Bronchial epithelial cell (primary cell): ENCODE data around the gene JPT2. TPM values are rescaled to one million over a fixed set of nuclear protein-coding genes. Genes with fewer than 3 reads are reported as not detected.

ENCODE experiments used
- DNase-seq: peaks from one replicate; pipeline ENCODE4 v3.0.0-alpha.2; 2010; ENCODE audit warnings: low read depth
- FAIRE-seq: peaks from 2 replicates; lab custom pipeline; 2011; peaks lifted over from hg19 to GRCh38; lab: Jason Lieb, UNC
- H3K27me3 ChIP-seq: 2 replicates; pipeline ENCODE4 v1.5.1; 2011; ENCODE audit warnings: low read length; ENCODE audit not compliant: control insufficient read depth, insufficient read depth
- H3K36me3 ChIP-seq: 2 replicates; pipeline ENCODE4 v1.5.1; 2011; ENCODE audit warnings: low read length; ENCODE audit not compliant: control insufficient read depth, insufficient read depth
- H3K4me3 ChIP-seq: 2 replicates; pipeline ENCODE4 v1.5.1; 2011; ENCODE audit warnings: mild to moderate bottlenecking, low read depth, low read length, control low read depth
- CTCF ChIP-seq: IDR thresholded peaks from 2 replicates; pipeline ENCODE4 v1.5.1; 2011; ENCODE audit warnings: mild to moderate bottlenecking, moderate library complexity, low read length, control low read depth, inconsistent platforms; ENCODE audit not compliant: insufficient read depth, severe bottlenecking
- total RNA-seq: library from RNA; depleted of rRNA; stranded (reverse); fragments of >200 nt; gene quantifications from 2 replicates; pipeline ENCODE4 v1.2.1, GENCODE V29; 2014

JPT2 gene
- total RNA-seq, 1 donor from 2014 or later, result 59.2 TPM

- no peak for DNase-seq
- peaks cover 37% of the 10 kb centered on the region for H3K36me3 ChIP-seq
- FAIRE-seq, result no peak
- H3K27me3 ChIP-seq, result no peaks in the 10 kb centered on the region
- TF ChIP-seq CTCF, result no peak
- H3K4me3 ChIP-seq, result no peak overlapping the region
These were observed 38.2 kb upstream of the JPT2 start for GRCh38 chr16:1639860-1640259.

GRCh38 chr16:1640261-1640941, 37.7 kb upstream of the JPT2 start:
- no peak for FAIRE-seq
- no peak overlapping the region for H3K4me3 ChIP-seq
- H3K27me3 ChIP-seq, result no peaks in the 10 kb centered on the region
- no peak for TF ChIP-seq CTCF
- peaks cover 35% of the 10 kb centered on the region for H3K36me3 ChIP-seq
- no peak for DNase-seq

DNA sequence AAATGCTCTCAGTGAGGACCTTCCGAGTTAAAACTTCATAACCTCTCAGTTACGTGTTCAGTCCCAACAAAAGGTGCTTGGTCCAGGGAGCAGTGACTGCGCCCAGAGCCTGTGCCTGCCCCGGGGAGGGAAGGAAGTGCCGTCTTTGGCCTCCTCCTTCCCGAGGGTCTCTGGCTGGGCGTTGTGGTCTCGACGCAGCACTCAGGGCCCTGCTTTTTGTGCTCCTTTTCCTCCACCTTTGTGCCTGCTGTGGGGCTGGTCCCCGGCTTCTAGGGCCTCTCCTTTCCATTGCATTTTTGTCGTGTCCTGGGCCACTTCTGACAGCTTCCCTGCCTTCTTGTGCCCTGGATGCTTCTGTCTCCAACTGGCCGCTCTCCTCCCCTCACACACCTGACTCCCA, 36.8 kb upstream of the JPT2 start:
- H3K36me3 ChIP-seq, result peaks cover 38% of the 10 kb centered on the region
- DNase-seq, result no peak
- FAIRE-seq, result no peak
- no peak for TF ChIP-seq CTCF
- no peaks in the 10 kb centered on the region for H3K27me3 ChIP-seq
- no peak overlapping the region for H3K4me3 ChIP-seq

DNA sequence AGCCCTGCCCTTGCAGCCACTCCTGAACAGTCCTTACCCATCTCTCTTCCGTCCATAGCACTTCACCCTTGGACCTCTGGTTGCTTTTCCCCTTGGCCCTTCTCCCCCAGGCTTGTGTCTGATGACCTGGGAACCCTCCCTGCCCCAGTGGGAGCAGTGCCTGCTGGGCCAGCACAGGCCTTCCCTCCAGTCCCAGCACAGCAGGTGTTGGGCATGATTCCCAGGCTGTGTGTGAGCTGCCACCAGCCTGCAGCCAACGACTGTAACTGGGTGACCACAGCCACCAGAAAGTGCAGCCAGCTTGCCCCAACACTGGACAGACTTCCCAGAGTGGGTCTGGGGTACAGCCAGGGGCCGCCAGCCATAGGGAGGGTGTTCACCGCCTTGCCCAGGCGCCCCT, 35.9 kb upstream of the JPT2 start:
- peaks cover 38% of the 10 kb centered on the region for H3K36me3 ChIP-seq
- H3K27me3 ChIP-seq, result no peaks in the 10 kb centered on the region
- DNase-seq, result no peak
- no peak for TF ChIP-seq CTCF
- H3K4me3 ChIP-seq, result no peak overlapping the region
- FAIRE-seq, result no peak

- FAIRE-seq (no peak), DNase-seq (no peak)
- Histone ChIP-seq H3K4me3 (no peak overlapping the region), H3K27me3 (no peaks in the 10 kb centered on the region), H3K36me3 (peaks cover 35% of the 10 kb centered on the region)
- no peak for TF ChIP-seq CTCF
These were observed 35.3 kb upstream of the JPT2 start for GRCh38 chr16:1642753-1643152.

DNA sequence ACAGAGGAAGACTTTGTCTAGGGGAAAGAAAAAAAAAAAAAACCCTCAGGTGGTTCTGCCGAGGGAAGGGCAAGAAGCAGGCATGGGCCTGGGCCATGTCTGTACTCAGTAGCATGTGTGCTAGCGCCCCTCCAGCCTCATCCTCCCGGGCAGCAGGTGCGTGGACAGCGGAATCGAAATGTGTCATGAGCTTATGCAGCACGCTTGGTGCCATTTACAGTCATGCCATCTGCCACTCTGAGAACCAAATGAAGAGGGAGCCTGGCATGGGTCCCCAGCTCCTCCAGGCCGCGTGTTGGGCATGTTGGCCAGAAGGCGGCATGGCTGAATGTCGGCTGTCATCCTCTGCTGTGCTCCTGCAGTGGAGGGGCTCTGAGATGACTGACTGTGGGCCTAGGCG, 34.6 kb upstream of the JPT2 start:
- no peak for TF ChIP-seq CTCF
- no peak for DNase-seq
- no peak for FAIRE-seq
- H3K27me3 ChIP-seq, result no peaks in the 10 kb centered on the region
- H3K36me3 ChIP-seq, result peaks cover 33% of the 10 kb centered on the region
- H3K4me3 ChIP-seq, result no peak overlapping the region
